ELR (cell line): Measurements from ENCODE around the gene FHOD3.
"Not testable (repeated sequence)": the region's sequence is repeated elsewhere in the genome, so short reads cannot be mapped to it uniquely, and the experiment has no call there.

Experiments
- DNase-seq: peaks from one replicate; pipeline ENCODE4 v3.0.0-alpha.2; 2015; ENCODE audit warnings: low read depth

The FHOD3 gene

DNA sequence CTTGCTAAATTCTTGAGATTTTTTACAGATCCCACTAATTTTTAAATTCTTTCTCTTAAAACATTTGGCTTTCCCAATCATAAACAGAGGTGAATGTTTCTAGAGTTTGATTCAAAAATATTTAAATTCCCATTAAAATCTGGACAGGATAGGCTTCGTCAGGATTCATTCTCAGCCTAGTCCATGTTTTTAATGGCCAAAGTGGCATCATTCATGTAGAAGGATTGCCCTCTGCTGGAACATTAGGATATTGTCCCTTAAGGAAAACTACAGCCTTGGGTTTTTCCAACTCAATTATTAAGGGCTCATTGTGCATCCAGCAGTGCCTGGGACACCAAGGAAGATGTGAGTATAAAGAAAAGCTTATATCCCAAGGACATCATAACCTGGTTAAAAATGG is 459.6 kb downstream of the FHOD3 start:
- peak; percentile 78 for DNase-seq

DNA sequence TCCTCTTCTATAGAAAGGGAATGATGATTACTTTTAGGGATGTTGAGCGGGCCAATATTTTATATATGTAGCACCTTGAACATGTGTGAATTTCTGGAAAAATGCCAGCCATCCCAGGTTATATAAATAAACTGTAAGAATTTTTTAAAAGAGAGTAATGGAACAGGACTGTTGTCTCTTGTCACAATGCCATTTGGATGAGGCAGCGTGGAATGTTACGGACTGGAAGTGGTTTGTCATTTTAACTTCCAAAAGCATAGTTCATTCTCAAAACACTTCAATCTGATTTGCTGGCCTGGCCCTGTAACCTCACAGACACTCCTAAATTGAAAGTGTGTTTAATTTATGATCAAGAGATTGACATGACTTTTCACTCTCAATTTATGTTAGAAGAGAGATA is 460.5 kb downstream of the FHOD3 start:
- peak; percentile 32 for DNase-seq

DNA sequence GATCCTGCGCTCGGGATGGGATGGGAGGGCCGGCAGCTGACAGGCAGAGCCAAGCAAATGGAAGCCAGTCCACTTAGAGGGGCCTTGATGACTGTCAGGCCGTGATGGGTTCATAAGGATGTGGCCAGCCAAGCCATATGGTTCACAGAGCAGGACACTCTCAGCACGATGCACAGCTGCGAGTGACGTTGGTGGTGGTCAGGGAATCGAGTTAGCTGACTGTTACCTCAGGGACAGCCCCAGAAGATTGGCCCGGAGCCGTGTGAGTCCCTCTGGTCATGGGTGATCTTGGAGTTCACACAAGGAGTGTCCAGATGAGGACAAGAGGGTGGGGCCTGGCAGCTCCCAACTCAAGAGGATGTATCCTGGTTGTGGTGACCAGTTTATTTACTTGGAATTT is 461.1 kb downstream of the FHOD3 start:
- no peak for DNase-seq

DNA sequence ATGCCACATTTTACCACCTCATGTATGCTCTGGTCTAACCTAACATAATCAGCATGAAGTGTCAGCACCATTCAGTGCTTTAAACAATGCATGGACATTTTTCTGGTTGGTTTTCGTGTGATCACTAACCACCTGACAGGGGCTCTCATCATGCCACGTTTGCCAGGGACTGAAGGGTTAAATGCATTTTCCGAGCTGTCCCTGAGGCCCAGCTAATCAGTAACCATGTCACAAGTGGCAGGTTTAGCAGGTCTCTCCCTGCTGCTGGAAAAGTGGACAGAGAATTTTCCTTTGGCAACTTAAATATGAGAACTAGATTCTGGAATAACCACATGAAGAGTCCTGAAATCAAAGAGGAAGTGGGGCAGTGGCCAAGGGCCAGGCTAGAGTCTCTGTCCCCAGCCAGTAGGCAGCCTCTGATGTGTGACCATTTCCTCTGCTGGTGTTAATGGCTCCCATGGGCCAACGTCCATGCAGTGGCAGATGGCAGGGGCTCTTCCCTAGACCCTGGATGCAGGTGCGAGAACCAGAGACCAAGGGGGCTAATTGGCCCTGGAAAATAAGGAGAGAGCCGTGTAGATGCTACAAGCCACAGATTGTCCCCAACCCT is 461.8 kb downstream of the FHOD3 start:
- DNase-seq: no peak

GRCh38 chr18:36760598-36760997 is 463.1 kb downstream of the FHOD3 start:
- DNase-seq: no peak

- no peak for DNase-seq
Measured at GRCh38 chr18:36761186-36761698, 463.7 kb downstream of the FHOD3 start.

- DNase-seq: peak; percentile 20
Measured at GRCh38 chr18:36762074-36762473, 464.6 kb downstream of the FHOD3 start.

DNA sequence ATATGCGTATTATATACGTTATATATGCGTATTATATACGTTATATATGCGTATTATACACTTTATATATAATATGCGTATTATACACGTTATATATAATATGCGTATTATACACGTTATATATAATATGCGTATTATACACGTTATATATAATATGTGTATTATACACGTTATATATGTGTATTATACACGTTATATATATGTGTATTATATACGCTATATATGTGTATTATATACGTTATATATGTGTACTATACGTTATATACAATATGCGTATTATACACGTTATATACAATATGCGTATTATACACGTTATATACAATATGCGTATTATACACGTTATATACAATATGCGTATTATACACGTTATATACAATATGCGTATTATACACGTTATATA is 465.5 kb downstream of the FHOD3 start:
- DNase-seq: not testable (repeated sequence)

GRCh38 chr18:36766836-36767235 is 469.3 kb downstream of the FHOD3 start:
- no peak for DNase-seq

DNA sequence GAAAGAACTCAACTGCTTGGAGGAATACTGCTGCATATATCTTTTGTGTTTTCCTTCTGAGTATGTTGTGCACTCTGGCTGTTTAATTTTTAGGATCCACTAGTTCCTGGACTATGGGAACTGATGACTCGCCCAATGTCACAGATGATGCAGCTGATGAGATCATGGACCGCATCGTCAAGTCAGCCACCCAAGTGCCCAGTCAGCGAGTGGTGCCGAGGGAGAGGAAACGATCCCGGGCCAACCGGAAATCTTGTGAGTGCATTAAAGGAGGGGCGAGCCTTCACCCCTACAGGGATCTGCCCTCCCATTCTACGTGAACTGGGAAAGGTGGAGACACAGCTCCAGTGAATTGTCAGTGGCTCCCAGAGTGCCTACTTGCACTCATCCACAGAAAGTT is 471.7 kb downstream of the FHOD3 start:
- peak; percentile 87 for DNase-seq

- peak; percentile 8 for DNase-seq
Measured at GRCh38 chr18:36769611-36770314, 472.2 kb downstream of the FHOD3 start.

DNA sequence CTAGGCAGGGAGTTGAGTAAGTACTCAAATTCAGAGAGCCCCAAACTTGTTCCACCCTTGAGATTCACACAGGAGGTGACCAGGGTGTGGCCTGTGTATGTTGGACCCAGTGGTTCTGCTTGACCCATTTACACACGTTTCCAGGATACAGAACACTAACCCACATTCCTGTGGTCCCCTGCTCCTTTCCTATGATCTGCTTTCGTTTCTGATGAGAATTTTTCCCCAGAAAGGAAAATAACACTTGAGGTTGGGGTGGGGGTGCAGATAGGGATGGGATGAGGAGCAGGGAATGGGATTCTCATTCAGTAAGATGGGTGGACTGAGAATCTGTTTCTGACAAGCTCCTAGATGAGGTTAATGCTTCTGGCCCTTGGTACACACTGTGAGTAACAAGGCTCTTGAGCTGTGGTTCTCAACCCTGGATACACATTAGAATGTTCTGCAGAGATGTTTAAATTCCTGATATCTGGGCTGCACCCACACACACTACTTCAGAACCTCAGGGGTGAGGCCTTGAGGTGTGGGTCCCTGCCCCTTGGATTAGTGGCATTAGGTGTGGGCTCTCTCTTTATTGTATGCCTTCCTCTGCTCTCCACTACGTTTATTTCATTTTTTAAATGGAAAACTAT is 472.9 kb downstream of the FHOD3 start:
- no peak for DNase-seq

DNA sequence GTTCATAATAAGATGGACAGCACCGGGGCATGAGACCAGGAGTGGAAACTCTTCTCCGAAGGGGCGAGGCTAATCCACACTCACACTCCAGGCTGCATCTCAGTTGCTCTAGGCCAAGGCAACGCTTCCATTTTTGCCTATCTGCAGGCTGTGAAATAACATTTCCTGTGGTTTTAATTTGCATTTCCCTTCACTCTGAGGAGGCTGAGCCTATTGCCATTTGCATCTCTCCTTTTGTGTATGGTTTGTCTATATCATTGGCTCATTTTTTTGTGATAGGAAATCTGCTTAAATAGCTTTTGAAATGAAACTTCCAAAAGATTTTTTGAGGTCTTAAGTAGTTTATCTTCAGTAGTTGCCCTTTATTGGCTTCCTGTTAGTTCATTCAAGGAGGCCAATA is 473.7 kb downstream of the FHOD3 start:
- DNase-seq: no peak

GRCh38 chr18:36772241-36772723 is 474.8 kb downstream of the FHOD3 start:
- no peak for DNase-seq

DNA sequence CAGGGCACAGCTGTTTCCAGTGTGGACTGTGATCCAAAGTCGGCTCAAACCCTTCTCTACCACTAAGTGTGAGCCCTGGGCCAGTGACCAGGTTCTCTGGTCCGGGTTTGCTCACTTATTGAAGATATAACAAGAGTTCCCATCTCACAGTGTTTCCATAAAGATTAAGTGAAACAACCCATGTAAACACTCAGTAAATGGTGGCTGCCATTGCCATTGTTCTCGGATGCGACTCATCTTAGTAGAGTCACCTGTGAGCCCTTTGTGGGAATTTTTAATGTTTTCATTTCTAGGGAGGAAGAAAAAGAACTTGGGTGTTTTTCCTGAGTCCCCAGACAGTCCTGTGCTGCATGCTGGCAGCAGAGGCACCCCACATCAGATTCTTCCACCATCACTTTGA is 477.9 kb downstream of the FHOD3 start:
- no peak for DNase-seq

- no peak for DNase-seq
Measured at GRCh38 chr18:36776650-36777049, 479.1 kb downstream of the FHOD3 start.

- no peak for DNase-seq
Measured at GRCh38 chr18:36777566-36777965, 480.1 kb downstream of the FHOD3 start.

DNA sequence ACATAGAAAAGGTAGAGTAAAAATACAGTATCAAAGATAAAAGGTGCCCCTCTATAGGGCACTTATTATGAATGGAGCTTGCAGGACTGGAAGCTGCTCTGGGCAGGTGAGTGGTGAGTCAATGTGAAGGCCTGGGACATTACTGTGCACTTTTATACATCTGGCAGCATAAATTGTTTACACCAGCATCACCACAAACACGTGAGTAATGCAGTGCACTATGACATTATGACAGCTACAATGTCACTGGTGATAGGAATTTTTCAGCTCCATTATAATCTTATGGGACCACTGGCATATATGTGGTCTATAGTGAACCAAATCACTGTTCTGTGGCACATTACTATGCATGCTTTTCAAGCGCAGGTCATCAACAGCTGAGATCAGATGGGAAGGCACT is 483.2 kb downstream of the FHOD3 start:
- DNase-seq: peak; percentile 83

DNA sequence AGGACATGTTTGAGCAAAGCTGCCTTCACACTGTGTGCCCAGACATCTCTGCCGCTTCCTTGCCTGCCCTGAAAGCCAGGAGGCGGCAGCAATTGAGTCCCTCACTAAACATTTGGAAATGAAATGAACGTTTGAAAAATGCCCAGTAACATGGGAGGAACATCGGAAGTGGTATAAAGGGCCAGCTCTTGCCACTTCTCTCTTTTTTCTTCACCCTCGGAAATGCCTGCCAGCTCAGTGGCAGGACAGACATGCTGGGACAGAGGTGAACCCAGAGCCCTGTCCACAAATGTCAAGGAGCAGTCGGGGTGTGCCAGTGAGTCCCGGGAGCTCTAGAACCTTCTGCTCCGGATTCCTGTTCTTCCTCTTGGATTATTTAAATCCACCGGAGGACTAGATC is 485.2 kb downstream of the FHOD3 start:
- DNase-seq: no peak

DNA sequence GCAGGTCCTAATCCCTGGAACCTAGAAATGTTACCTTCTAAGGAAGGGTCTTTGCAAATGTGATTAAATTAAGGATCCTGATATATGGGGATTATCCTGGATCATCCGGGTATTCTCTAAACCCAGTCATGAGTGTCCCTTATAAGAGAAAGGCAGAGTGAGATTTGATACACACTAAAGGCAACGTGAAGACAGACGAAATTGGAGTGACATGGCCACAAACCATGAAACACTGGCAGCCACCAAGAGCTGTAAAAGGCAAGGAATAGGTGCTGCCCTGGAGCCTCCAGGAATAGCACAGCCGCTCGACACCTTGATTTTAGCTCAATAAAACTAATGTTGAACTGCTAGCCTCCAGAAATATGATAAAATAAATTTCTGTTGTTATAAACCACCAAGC is 486.3 kb downstream of the FHOD3 start:
- DNase-seq: no peak

GRCh38 chr18:36786686-36787085 is 489.2 kb downstream of the FHOD3 start:
- peak; percentile 52 for DNase-seq

DNA sequence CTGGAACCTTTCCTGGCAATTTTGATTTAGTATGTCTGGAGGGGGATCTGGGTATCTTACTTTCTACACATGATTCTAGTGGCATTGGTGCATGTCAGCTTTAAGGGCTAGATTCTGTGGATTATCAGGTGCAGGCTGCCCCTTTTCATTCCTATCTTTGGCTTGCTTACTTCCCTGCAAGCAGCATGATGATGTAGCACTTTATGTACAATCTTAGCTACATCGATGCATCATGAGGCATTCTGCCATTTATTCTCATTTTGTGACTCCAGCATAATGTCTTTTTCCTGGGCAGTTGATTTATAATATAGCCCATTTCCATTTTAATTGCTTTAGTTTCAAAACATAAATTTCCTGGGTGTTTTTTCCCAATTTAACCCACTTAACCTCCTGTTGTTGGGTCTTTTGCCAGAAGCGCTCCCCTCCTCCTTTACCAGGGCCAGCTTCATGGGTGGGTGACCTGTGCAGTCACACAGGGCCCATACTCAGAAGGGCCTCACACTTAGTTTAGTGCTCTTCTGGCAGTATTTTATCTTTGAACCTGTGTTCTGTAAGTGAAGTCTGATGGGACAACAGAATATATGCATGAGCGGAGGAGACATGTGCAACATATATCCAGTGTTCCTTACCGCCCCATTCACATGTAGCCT is 495.2 kb downstream of the FHOD3 start:
- no peak for DNase-seq
